Natural killer cell (primary cell): ENCODE results near the gene STIM2. TPM values are rescaled to one million over a fixed set of nuclear protein-coding genes. Genes with fewer than 3 reads are reported as not detected.
"Not testable (repeated sequence)": the region's sequence is repeated elsewhere in the genome, so short reads cannot be mapped to it uniquely, and the experiment has no call there.

Source experiments
- ATAC-seq, 3 donors: fragments of 150-1000 bp in 2 of 3; fragments of 200-7000 bp in 1 of 3; cut with Tn5 transposase; 1 replicate in 1 of 3; 2 replicates in 2 of 3; pipeline ENCODE4 v1.10.0; 2021; ENCODE audit warnings: mild to moderate bottlenecking in 2 of 3, moderate library complexity in 2 of 3
- DNase-seq, 2 donors: peaks; one replicate each; pipeline versions ENCODE4 v3.0.0 to v3.0.0-alpha.2; 2013 to 2021; ENCODE audit warnings: mixed read lengths in 1 of 2
- H3K27ac ChIP-seq: one replicate; pipeline ENCODE4 v1.5.1; 2013; ENCODE audit warnings: mild to moderate bottlenecking, low read length
- H3K27me3 ChIP-seq: one replicate; pipeline ENCODE4 v1.6.1; 2013; ENCODE audit warnings: low read length; ENCODE audit not compliant: control insufficient read depth, insufficient read depth
- H3K36me3 ChIP-seq: one replicate; pipeline ENCODE4 v1.6.1; 2013; ENCODE audit warnings: low read length; ENCODE audit not compliant: control insufficient read depth, insufficient read depth
- H3K4me1 ChIP-seq: one replicate; pipeline ENCODE4 v1.6.1; 2013; ENCODE audit warnings: low read length; ENCODE audit not compliant: control insufficient read depth, insufficient read depth
- H3K4me3 ChIP-seq: one replicate; pipeline ENCODE4 v1.5.1; 2013; ENCODE audit warnings: low read length
- H3K9me3 ChIP-seq: one replicate; pipeline ENCODE4 v1.6.1; 2013; ENCODE audit warnings: low read length; ENCODE audit not compliant: control insufficient read depth, insufficient read depth
- H3K27ac Mint-ChIP-seq, 2 donors: one replicate each; pipeline ENCODE4 v1.8.0; 2022; ENCODE audit warnings: mild to moderate bottlenecking in 2 of 2, mixed read lengths in 2 of 2, moderate library complexity in 1 of 2
- H3K27me3 Mint-ChIP-seq, 2 donors: one replicate each; pipeline ENCODE4 v1.8.0; 2022; ENCODE audit warnings: low read depth in 2 of 2, mixed read lengths in 2 of 2
- H3K36me3 Mint-ChIP-seq: one replicate; pipeline ENCODE4 v1.8.0; 2022; ENCODE audit warnings: mixed read lengths
- H3K4me1 Mint-ChIP-seq, 2 donors: one replicate each; pipeline ENCODE4 v1.8.0; 2022; ENCODE audit warnings: mixed read lengths in 2 of 2
- H3K4me3 Mint-ChIP-seq: one replicate; pipeline ENCODE4 v1.8.0; 2022; ENCODE audit warnings: mild to moderate bottlenecking, moderate library complexity, mixed read lengths
- H3K9me3 Mint-ChIP-seq, 2 donors: one replicate each; pipeline ENCODE4 v1.8.0; 2022; ENCODE audit warnings: mixed read lengths in 2 of 2
- CTCF ChIP-seq: fragments of 200-600 bp; IDR thresholded peaks from one replicate; pipeline ENCODE4 v1.8.0; 2022; ENCODE audit warnings: antibody characterized with exemption
- WGBS: methylation state at CpG from one replicate; pipeline ENCODE4 v1.1.7; 2013; ENCODE audit warnings: missing lambda C conversion rate; ENCODE audit not compliant: insufficient coverage; 5-methylcytosine and 5-hydroxymethylcytosine counted together
- intact Hi-C: fragments of 100-400 bp; cut with micrococcal nuclease; formaldehyde crosslinking; loops from one replicate; pipeline ENCODE4 v1.14.2; 2022
- total RNA-seq, 4 donors: library from RNA; stranded (reverse); fragments of 120-200 nt in 1 of 4; gene quantifications; one replicate each; pipeline versions ENCODE4 v1.2.3 to v1.2.4, GENCODE V29; 2013 to 2022

STIM2 gene
- total RNA-seq, 3 donors from 2014 or later (not counting 1 experiment from before 2014, with no cell fraction given) = 98.3 to 104 (median 100) TPM

- Mint-ChIP-seq H3K4me1 (peaks cover 7 to 8% of the 10 kb centered on the region in 2 donors), H3K4me3 (no peak overlapping the region), H3K9me3 (no peaks in the 10 kb centered on the region), H3K27me3 (no peaks in the 10 kb centered on the region), H3K36me3 (peaks cover 8% of the 10 kb centered on the region), H3K27ac (no peak overlapping the region)
- Histone ChIP-seq H3K9me3 (no peaks in the 10 kb centered on the region), H3K4me1 (peaks cover 4% of the 10 kb centered on the region), H3K36me3 (peaks cover 60% of the 10 kb centered on the region), H3K27ac (no peak overlapping the region), H3K27me3 (no peaks in the 10 kb centered on the region), H3K4me3 (no peak overlapping the region)
- intact Hi-C loops = no loop called here
- no peak for TF ChIP-seq CTCF
- ATAC-seq = no peak
- WGBS = 86% methylated on average over 3 of the region's 3 CpGs
- DNase-seq = no peak
Measured at GRCh38 chr4:27022963-27023362, 162.3 kb downstream of the STIM2 start.

- Histone ChIP-seq H3K27me3 (no peaks in the 10 kb centered on the region), H3K4me3 (no peak overlapping the region), H3K27ac (no peak overlapping the region), H3K4me1 (no peaks in the 10 kb centered on the region), H3K9me3 (no peaks in the 10 kb centered on the region), H3K36me3 (peaks cover 57% of the 10 kb centered on the region)
- intact Hi-C loops = no loop called here
- Mint-ChIP-seq H3K4me3 (no peak overlapping the region), H3K27ac (no peak overlapping the region), H3K9me3 (no peaks in the 10 kb centered on the region), H3K27me3 (no peaks in the 10 kb centered on the region), H3K36me3 (peaks cover 8% of the 10 kb centered on the region), H3K4me1 (peaks cover 3% of the 10 kb centered on the region in 2 donors)
- ATAC-seq = no peak
- no peak for TF ChIP-seq CTCF
- DNase-seq = no peak
- WGBS = 85% methylated on average over 4 of the region's 4 CpGs
Measured at GRCh38 chr4:27023366-27023765, 162.7 kb downstream of the STIM2 start.

GRCh38 chr4:27024805-27025204, 164.2 kb downstream of the STIM2 start:
- H3K27ac ChIP-seq = no peak overlapping the region
- intact Hi-C loops = no loop called here
- ATAC-seq (no peak), DNase-seq (no peak)
- H3K9me3 Mint-ChIP-seq = no peaks in the 10 kb centered on the region
- 98% methylated on average over 2 of the region's 2 CpGs for WGBS
- no peaks in the 10 kb centered on the region for H3K27me3 Mint-ChIP-seq
- peaks cover 44% of the 10 kb centered on the region for H3K36me3 ChIP-seq
- no peaks in the 10 kb centered on the region for H3K27me3 ChIP-seq
- no peak overlapping the region for H3K4me3 Mint-ChIP-seq
- no peaks in the 10 kb centered on the region for H3K4me1 ChIP-seq
- TF ChIP-seq CTCF = no peak
- H3K9me3 ChIP-seq = no peaks in the 10 kb centered on the region
- no peak overlapping the region for H3K4me3 ChIP-seq
- peak overlapping the region; percentile 43 to 45 for H3K27ac Mint-ChIP-seq
- H3K36me3 Mint-ChIP-seq = peaks cover 8% of the 10 kb centered on the region
- H3K4me1 Mint-ChIP-seq = no peaks in the 10 kb centered on the region

GRCh38 chr4:27027428-27027827, 166.8 kb downstream of the STIM2 start:
- no peaks in the 10 kb centered on the region for H3K9me3 ChIP-seq
- H3K27ac Mint-ChIP-seq = peak overlapping the region; percentile 52 to 53
- 63% methylated on average over 2 of the region's 2 CpGs for WGBS
- no peaks in the 10 kb centered on the region for H3K4me1 ChIP-seq
- H3K27ac ChIP-seq = no peak overlapping the region
- no peaks in the 10 kb centered on the region for H3K4me1 Mint-ChIP-seq
- no peak for TF ChIP-seq CTCF
- DNase-seq (no peak), ATAC-seq (no peak)
- no peak overlapping the region for H3K4me3 Mint-ChIP-seq
- intact Hi-C loops = no loop called here
- H3K9me3 Mint-ChIP-seq = no peaks in the 10 kb centered on the region
- H3K36me3 Mint-ChIP-seq = peaks cover 8% of the 10 kb centered on the region
- no peak overlapping the region for H3K4me3 ChIP-seq
- H3K27me3 Mint-ChIP-seq = no peaks in the 10 kb centered on the region
- no peaks in the 10 kb centered on the region for H3K27me3 ChIP-seq
- peaks cover 22% of the 10 kb centered on the region for H3K36me3 ChIP-seq

- ATAC-seq, H3K36me3 ChIP-seq, DNase-seq, H3K27ac Mint-ChIP-seq, H3K4me3 ChIP-seq, H3K9me3 Mint-ChIP-seq, H3K9me3 ChIP-seq, intact Hi-C loops, H3K27ac ChIP-seq, H3K4me1 ChIP-seq, H3K36me3 Mint-ChIP-seq, H3K27me3 ChIP-seq, H3K4me1 Mint-ChIP-seq, H3K27me3 Mint-ChIP-seq, H3K4me3 Mint-ChIP-seq: not testable (repeated sequence)
- 74% methylated on average over 3 of the region's 3 CpGs for WGBS
Measured at GRCh38 chr4:27035127-27035526, 174.5 kb downstream of the STIM2 start.
